Measurements from ENCODE around the gene GLYAT.
A peak's percentile ranks its signal among the peaks of the same experiment; 100 is the strongest.

The GLYAT gene

GRCh38 chr11:58762284-58763119 is 30.8 kb upstream of the GLYAT start:
- H3K9me3 ChIP-seq (ENCODE audit: severe bottlenecking), result no peaks in the 10 kb centered on the region
- H3K36me3 ChIP-seq, result no peaks in the 10 kb centered on the region
- H3K4me3 ChIP-seq (ENCODE audit: low read depth, low read length), result no peak overlapping the region
- DNase-seq, result no peak
- TF ChIP-seq, protein P1, sequence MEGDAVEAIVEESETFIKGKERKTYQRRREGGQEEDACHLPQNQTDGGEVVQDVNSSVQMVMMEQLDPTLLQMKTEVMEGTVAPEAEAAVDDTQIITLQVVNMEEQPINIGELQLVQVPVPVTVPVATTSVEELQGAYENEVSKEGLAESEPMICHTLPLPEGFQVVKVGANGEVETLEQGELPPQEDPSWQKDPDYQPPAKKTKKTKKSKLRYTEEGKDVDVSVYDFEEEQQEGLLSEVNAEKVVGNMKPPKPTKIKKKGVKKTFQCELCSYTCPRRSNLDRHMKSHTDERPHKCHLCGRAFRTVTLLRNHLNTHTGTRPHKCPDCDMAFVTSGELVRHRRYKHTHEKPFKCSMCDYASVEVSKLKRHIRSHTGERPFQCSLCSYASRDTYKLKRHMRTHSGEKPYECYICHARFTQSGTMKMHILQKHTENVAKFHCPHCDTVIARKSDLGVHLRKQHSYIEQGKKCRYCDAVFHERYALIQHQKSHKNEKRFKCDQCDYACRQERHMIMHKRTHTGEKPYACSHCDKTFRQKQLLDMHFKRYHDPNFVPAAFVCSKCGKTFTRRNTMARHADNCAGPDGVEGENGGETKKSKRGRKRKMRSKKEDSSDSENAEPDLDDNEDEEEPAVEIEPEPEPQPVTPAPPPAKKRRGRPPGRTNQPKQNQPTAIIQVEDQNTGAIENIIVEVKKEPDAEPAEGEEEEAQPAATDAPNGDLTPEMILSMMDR (IDR thresholded peaks at IDR 0.05; ENCODE audit: low read depth, low read length), result no peak
- no peak overlapping the region for H3K27ac ChIP-seq
- H3K27me3 ChIP-seq (ENCODE audit: insufficient read depth, low read depth, severe bottlenecking), result peaks cover 19% of the 10 kb centered on the region

- H3K9me3 ChIP-seq (ENCODE audit: severe bottlenecking), result no peaks in the 10 kb centered on the region
- H3K27me3 ChIP-seq (ENCODE audit: insufficient read depth, low read depth, severe bottlenecking), result peaks cover 7% of the 10 kb centered on the region
- no peaks in the 10 kb centered on the region for H3K36me3 ChIP-seq
- TF ChIP-seq, protein P1 (IDR thresholded peaks at IDR 0.05; ENCODE audit: low read depth, low read length), result no peak
- no peak overlapping the region for H3K4me3 ChIP-seq (ENCODE audit: low read depth, low read length)
- no peak overlapping the region for H3K27ac ChIP-seq
- DNase-seq, result no peak
Observed at GRCh38 chr11:58757439-58757838, 25.7 kb upstream of the GLYAT start.

- Histone ChIP-seq H3K27ac (no peak overlapping the region), H3K4me3 (ENCODE audit: low read depth, low read length) (no peak overlapping the region), H3K9me3 (ENCODE audit: severe bottlenecking) (peaks cover 3% of the 10 kb centered on the region), H3K36me3 (no peaks in the 10 kb centered on the region), H3K27me3 (ENCODE audit: insufficient read depth, low read depth, severe bottlenecking) (peaks cover 12% of the 10 kb centered on the region)
- DNase-seq, result no peak
- TF ChIP-seq, protein P1 (IDR thresholded peaks at IDR 0.05; ENCODE audit: low read depth, low read length), result no peak
Observed at GRCh38 chr11:58745705-58746364, 14.1 kb upstream of the GLYAT start.

- TF ChIP-seq, protein P1 (IDR thresholded peaks at IDR 0.05; ENCODE audit: low read depth, low read length), result no peak
- no peak for DNase-seq
- no peak overlapping the region for H3K27ac ChIP-seq
- peaks cover 12% of the 10 kb centered on the region for H3K27me3 ChIP-seq (ENCODE audit: insufficient read depth, low read depth, severe bottlenecking)
- H3K36me3 ChIP-seq, result no peaks in the 10 kb centered on the region
- peaks cover 3% of the 10 kb centered on the region for H3K9me3 ChIP-seq (ENCODE audit: severe bottlenecking)
- H3K4me3 ChIP-seq (ENCODE audit: low read depth, low read length), result no peak overlapping the region
Observed at GRCh38 chr11:58744988-58745704, 13.4 kb upstream of the GLYAT start.

GRCh38 chr11:58742981-58743880 is 11.5 kb upstream of the GLYAT start:
- H3K4me3 ChIP-seq (ENCODE audit: low read depth, low read length), result no peak overlapping the region
- H3K27me3 ChIP-seq (ENCODE audit: insufficient read depth, low read depth, severe bottlenecking), result peaks cover 8% of the 10 kb centered on the region
- H3K9me3 ChIP-seq (ENCODE audit: severe bottlenecking), result peaks cover 3% of the 10 kb centered on the region
- TF ChIP-seq, protein P1 (IDR thresholded peaks at IDR 0.05; ENCODE audit: low read depth, low read length), result 0 out of 2 replicates have a peak, but pooled peaks have one; percentile 22
- no peak for DNase-seq
- H3K27ac ChIP-seq, result no peak overlapping the region
- H3K36me3 ChIP-seq, result no peaks in the 10 kb centered on the region
